ENCODE results near the gene TRIM21.
"Not testable (repeated sequence)": the region's sequence is repeated elsewhere in the genome, so short reads cannot be mapped to it uniquely, and the experiment has no call there.

TRIM21 gene

GRCh38 chr11:4393209-4393857 lies at the start of gene TRIM21:
Gene TRIM21 (minus strand): TSS chr11:4393702. CDS start chr11:4390409, 3,293 bp downstream.
- DNase-seq: peak; percentile 11

- no peak for DNase-seq
These were observed 48.0 kb upstream of the TRIM21 start for GRCh38 chr11:4441515-4441914.

- no peak for DNase-seq
These were observed 42.9 kb upstream of the TRIM21 start for GRCh38 chr11:4436411-4436810.

GRCh38 chr11:4433856-4434255 lies 40.4 kb upstream of the TRIM21 start:
- DNase-seq: no peak

GRCh38 chr11:4430051-4430450 lies 36.5 kb upstream of the TRIM21 start:
- DNase-seq: no peak

- DNase-seq: no peak
These were observed 24.9 kb upstream of the TRIM21 start for GRCh38 chr11:4418403-4418802.

- DNase-seq: no peak
These were observed 23.3 kb upstream of the TRIM21 start for GRCh38 chr11:4416816-4417215.

- DNase-seq: no peak
These were observed 22.8 kb upstream of the TRIM21 start for GRCh38 chr11:4416306-4416705.

GRCh38 chr11:4406206-4406605 lies 12.7 kb upstream of the TRIM21 start:
- DNase-seq: not testable (repeated sequence)

GRCh38 chr11:4393858-4394223 lies 339 bp upstream of the TRIM21 start:
- no peak for DNase-seq

- DNase-seq: no peak
These were observed 5.3 kb downstream of the TRIM21 start for GRCh38 chr11:4388221-4388620.

GRCh38 chr11:4385978-4386740 lies 7.3 kb downstream of the TRIM21 start:
- DNase-seq: no peak

- DNase-seq: no peak
These were observed 11.6 kb downstream of the TRIM21 start for GRCh38 chr11:4381901-4382300.

- no peak for DNase-seq
These were observed 17.9 kb downstream of the TRIM21 start for GRCh38 chr11:4375431-4376140.

- DNase-seq: no peak
These were observed 23.3 kb downstream of the TRIM21 start for GRCh38 chr11:4370166-4370565.

- no peak for DNase-seq
These were observed 25.2 kb downstream of the TRIM21 start, which contains the start of gene OR52B4 for GRCh38 chr11:4368286-4368685. Gene OR52B4 (minus strand): TSS chr11:4368386. CDS start chr11:4368295, 91 bp downstream.

- not testable (repeated sequence) for DNase-seq
These were observed 45.4 kb downstream of the TRIM21 start for GRCh38 chr11:4348142-4348541.

GRCh38 chr11:4345366-4345765 lies 48.1 kb downstream of the TRIM21 start:
- not testable (repeated sequence) for DNase-seq

All from NCI-H2107 (cell line).